GM18951 (cell line): Measurements from ENCODE around the gene TADA1.

Source experiments
- POLR2A ChIP-seq: IDR thresholded peaks from 4 replicates; pipeline ENCODE4 v1.6.1; 2011; ENCODE audit warnings: mild to moderate bottlenecking; ENCODE audit not compliant: insufficient read length, insufficient read depth; ENCODE audit errors: extremely low read depth
- in situ Hi-C: fragments of 300-500 bp; cut with MboI; formaldehyde crosslinking; loops from one replicate; pipeline ENCODE4 v1.12.0; 2022; ENCODE audit warnings: low sequenced_read_pairs, mixed read lengths, inconsistent platforms; ENCODE audit not compliant: unreplicated experiment

Gene TADA1

GRCh38 chr1:166875734-166876539, at the start of gene TADA1:
TSS of gene TADA1 (minus strand) at chr1:166876264. CDS start at chr1:166876233, 31 bp downstream.
- in situ Hi-C loops: no loop called here
- TF ChIP-seq POLR2A: peak; percentile 57

- in situ Hi-C loops: no loop called here
- TF ChIP-seq POLR2A: no peak
These were observed 48.9 kb upstream of the TADA1 start for GRCh38 chr1:166924823-166925541.

- TF ChIP-seq POLR2A: no peak
- in situ Hi-C loops: no loop called here
These were observed 44.8 kb upstream of the TADA1 start for GRCh38 chr1:166920561-166921475.

GRCh38 chr1:166918956-166919316, 42.9 kb upstream of the TADA1 start:
- in situ Hi-C loops: no loop called here
- no peak for TF ChIP-seq POLR2A

- TF ChIP-seq POLR2A: no peak
- in situ Hi-C loops: no loop called here
These were observed 42.3 kb upstream of the TADA1 start for GRCh38 chr1:166918088-166918955.

GRCh38 chr1:166915941-166916340, 39.9 kb upstream of the TADA1 start:
- in situ Hi-C loops: no loop called here
- TF ChIP-seq POLR2A: no peak

- in situ Hi-C loops: no loop called here
- no peak for TF ChIP-seq POLR2A
These were observed 39.0 kb upstream of the TADA1 start for GRCh38 chr1:166915042-166915441.

- in situ Hi-C loops: loop anchor here (5.0 kb wide), 1 partner anchor 133 kb away; no protein-coding TSS in a partner anchor
- TF ChIP-seq POLR2A: no peak
These were observed 38.0 kb upstream of the TADA1 start for GRCh38 chr1:166914111-166914510.

- in situ Hi-C loops: loop anchor here (5.0 kb wide), 1 partner anchor 136 kb away; no protein-coding TSS in a partner anchor
- TF ChIP-seq POLR2A: no peak
These were observed 35.6 kb upstream of the TADA1 start for GRCh38 chr1:166911624-166912023.

GRCh38 chr1:166910396-166910994, 34.4 kb upstream of the TADA1 start:
- TF ChIP-seq POLR2A: no peak

GRCh38 chr1:166908942-166909341, 32.9 kb upstream of the TADA1 start:
- no peak for TF ChIP-seq POLR2A
- in situ Hi-C loops: no loop called here

More at GRCh38 chr1:166910396-166910994, 34.4 kb upstream of the TADA1 start:
- in situ Hi-C loops: loop anchor here (5.0 kb wide), 1 partner anchor 137 kb away; no protein-coding TSS in a partner anchor

GRCh38 chr1:166907763-166908162, 31.7 kb upstream of the TADA1 start:
- in situ Hi-C loops: no loop called here
- TF ChIP-seq POLR2A: no peak
